Uterus (tissue), 2 donors: Measurements from ENCODE around the gene ZFYVE21.

Source experiments
- CTCF ChIP-seq, 4 experiments: fragments of 200-600 bp in 2 of 4; fragments of 450-650 bp in 2 of 4; sonication (generic) in 2 of 4; IDR thresholded peaks; one replicate each; pipeline ENCODE4 v1.5.1; 2016 to 2019; ENCODE audit warnings: antibody characterized with exemption in 4 of 4, mild to moderate bottlenecking in 2 of 4, moderate library complexity in 1 of 4
- POLR2A ChIP-seq, 2 donors: fragments of 450-650 bp; IDR thresholded peaks; one replicate each; pipeline ENCODE4 v1.6.1; 2016; ENCODE audit warnings: antibody characterized with exemption in 2 of 2, mild to moderate bottlenecking in 1 of 2, moderate library complexity in 1 of 2

GRCh38 chr14:103669370-103669769 lies 46.2 kb upstream of the ZFYVE21 start:
- TF ChIP-seq CTCF (IDR thresholded peaks at IDR 0.05) (no peak), POLR2A (IDR thresholded peaks at IDR 0.05) (no peak)
